Stromal cell of bone marrow (primary cell): ENCODE data around the gene IL4I1.
A peak's percentile ranks its signal among the peaks of the same experiment; 100 is the strongest.

ENCODE experiments used
- DNase-seq: peaks from one replicate; pipeline ENCODE4 v3.0.0-alpha.2; 2012; ENCODE audit warnings: low read depth

Gene IL4I1

GRCh38 chr19:49877879-49878743 is 18.6 kb downstream of the IL4I1 start:
- DNase-seq, result peak; percentile 97

DNA sequence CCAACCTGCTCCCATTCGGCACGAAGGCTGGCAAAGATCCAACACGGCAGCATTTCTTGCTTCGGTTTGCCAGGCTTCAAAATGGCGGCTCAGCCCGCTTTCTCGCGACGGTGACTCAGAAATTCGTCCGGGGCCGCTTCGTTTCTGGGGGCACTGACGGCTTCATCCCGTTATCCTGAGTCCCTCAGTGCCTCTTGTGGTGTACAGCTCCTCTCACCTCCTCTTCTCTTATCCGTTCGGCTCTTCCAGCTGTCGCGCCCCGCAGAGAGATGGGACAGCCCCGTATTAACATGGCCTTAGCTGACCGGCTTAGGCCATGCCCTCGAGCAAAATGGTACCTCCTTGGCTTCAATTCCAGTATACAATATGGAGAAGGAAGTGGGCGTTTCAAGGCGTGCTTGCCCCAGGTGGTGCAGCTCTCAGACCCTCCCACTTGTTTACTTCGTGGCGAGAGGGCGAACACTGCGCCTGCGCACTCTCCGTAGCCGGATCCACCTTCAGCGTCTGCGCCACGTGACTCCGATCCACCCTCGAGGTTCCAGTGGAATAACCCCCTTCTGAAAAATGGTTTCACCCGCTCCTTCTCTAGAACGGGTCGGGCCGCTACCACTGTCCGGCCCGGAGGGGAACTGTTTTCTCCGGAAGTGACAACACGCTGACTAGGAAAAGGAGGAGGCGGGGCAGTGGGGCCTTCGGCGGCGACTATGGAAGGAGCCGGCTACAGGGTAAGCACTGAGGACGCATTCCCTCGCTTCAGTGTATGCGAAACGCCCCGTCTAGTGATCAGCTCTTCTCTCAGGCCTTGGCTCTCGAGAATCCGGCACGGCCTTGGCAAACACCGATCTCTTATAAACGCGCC is 19.4 kb downstream of the IL4I1 start, which contains the start of the genes AKT1S1 and TBC1D17:
AKT1S1 (minus strand) TSS at position 336 of the 859 bp plus-strand sequence. CDS start 4,060 bp downstream, outside the sequence.
TBC1D17 (plus strand) TSS at position 683 of the 859 bp plus-strand sequence; CDS start at position 705, 22 bp downstream.
- DNase-seq, result peak; percentile 99

- DNase-seq, result peak; percentile 97
Observed at GRCh38 chr19:49876422-49877019, 20.2 kb downstream of the IL4I1 start.

GRCh38 chr19:49875857-49876421 is 20.7 kb downstream of the IL4I1 start:
- DNase-seq, result no peak

- DNase-seq, result no peak
Observed at GRCh38 chr19:49875177-49875576, 21.5 kb downstream of the IL4I1 start.

- no peak for DNase-seq
Observed at GRCh38 chr19:49874503-49875157, 22.1 kb downstream of the IL4I1 start.

GRCh38 chr19:49873834-49874233 is 22.9 kb downstream of the IL4I1 start:
- DNase-seq, result no peak

DNA sequence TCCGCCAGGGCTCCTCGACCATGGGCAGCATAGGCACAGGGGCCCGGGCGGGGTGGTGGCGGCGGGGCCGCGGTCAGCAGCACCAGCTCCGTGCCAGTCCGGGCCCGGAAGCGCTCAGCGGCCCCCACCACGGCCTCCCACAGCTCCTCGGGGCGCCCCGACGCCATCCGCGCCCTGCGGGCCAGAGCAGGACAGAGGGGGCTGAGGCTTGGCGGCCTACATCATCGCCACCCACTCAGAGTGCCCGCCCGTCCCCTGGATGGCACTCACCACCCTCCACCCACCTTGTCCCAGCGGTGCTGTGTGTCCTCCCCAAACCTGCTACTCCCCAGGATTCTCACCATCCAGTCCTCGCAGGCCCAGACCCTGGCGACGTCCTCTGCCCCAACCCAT is 23.6 kb downstream of the IL4I1 start:
- DNase-seq, result no peak

DNA sequence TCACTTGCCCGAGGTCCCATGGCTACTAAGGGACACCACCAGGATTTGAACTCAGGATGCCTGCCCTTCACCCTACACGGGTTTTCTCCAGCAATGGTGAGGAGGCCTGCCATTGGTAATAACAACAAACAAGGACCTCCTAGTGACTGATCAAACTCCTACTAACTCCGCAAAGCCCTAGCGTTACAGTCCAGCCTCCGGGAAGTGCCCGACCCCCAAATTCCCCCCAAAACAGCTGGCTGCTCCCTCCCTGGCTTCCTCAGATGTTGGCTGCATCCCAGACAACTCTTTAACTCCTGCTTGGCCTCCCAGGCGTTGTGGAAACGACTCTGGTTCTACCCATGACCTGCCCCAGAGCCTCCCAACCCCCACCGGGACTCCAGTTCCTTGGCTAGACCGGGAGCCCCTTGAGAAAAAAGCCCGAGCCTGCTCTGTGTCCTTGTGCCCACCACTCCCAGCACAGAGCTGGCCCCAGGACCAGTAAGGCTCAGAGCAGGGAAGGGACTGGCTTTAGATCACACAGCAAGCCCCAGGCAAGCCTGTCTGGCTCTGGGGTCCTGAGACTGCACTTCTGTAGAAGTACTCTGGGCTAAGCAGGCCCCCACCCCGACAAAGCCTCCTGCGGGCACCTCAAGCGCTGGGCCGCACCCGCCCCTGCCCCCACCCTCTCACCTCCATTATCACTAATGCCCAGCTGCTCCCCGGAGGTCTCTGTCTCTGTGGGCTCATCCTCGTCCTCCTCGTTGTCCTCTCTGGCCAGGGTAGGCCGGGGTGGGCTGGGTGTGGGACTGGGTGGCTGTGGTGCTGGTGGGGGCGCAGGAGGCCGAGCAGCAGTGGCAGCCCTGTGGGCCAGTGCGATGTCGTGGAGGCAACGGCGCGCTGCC is 24.2 kb downstream of the IL4I1 start:
- no peak for DNase-seq

GRCh38 chr19:49871349-49871985 is 25.2 kb downstream of the IL4I1 start:
- DNase-seq, result no peak

DNA sequence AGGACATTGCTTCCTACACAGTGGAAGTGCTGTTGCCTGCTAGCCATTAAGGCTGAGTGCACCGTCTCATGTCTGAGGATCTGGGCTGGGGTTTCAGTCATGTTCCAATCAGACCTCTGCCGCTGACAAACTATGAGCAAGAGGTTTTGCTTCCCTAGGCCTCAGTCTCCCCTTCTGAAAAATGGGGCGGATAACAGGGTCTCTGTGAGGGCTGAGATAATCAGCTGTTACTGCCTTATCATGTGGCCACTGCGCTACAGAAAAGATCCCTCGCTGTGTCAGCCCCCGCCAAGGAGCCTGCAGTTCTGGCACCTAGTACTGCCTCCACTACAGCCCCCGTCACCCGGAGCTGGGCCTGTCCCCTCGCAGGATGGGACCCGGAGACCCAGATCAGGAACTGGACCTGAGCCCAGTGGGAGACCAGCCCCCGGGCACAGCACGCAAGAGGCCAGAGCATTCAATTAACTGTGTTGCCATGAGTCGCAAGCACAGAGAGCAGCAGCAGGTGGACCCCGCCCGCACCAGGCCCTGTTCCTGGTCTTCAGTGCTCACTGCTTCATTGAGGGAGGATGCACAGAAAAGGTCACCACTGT is 26.3 kb downstream of the IL4I1 start:
- DNase-seq, result no peak

DNA sequence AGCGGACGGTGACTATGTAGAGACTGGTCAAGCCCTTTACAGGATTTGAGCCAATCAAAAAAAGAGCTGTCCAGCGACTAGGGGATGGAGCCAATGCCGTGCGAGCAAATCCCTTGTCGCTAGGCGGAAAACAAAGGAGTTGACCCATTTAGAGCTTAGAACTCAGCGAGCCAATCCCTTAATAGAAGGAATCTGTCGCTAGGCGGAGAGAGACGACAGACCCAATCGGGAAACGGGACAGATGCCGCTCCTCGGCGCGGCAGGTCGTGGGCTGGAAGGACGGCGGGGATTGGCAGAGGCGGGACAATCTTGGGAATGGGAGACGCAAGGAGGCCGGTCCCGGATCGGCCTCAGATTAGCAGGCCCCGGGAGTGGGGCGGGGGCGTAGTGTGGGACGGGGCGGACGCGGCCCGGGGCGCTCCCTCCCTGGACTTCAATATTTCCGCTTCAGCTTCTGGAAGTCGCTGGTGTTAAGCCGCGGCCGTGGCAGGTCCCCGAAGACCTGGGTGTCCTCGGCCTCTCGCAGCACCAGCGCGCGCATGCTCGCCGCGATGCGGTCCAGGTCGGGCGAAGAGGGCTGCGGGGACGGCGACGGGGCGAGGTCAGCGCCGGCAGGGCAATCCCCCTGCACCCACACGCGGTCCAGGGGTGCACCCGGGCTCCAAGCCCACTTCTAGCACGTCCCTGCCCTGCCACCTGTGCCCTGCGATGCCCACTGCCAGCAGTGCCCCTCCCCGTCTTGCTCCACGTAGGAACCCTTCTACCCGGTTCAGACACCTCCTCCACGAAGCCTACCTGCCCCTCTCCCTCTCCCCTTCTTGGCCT is 27.0 kb downstream of the IL4I1 start:
- DNase-seq, result peak; percentile 100

GRCh38 chr19:49869009-49869483 is 27.6 kb downstream of the IL4I1 start:
- DNase-seq, result no peak

DNA sequence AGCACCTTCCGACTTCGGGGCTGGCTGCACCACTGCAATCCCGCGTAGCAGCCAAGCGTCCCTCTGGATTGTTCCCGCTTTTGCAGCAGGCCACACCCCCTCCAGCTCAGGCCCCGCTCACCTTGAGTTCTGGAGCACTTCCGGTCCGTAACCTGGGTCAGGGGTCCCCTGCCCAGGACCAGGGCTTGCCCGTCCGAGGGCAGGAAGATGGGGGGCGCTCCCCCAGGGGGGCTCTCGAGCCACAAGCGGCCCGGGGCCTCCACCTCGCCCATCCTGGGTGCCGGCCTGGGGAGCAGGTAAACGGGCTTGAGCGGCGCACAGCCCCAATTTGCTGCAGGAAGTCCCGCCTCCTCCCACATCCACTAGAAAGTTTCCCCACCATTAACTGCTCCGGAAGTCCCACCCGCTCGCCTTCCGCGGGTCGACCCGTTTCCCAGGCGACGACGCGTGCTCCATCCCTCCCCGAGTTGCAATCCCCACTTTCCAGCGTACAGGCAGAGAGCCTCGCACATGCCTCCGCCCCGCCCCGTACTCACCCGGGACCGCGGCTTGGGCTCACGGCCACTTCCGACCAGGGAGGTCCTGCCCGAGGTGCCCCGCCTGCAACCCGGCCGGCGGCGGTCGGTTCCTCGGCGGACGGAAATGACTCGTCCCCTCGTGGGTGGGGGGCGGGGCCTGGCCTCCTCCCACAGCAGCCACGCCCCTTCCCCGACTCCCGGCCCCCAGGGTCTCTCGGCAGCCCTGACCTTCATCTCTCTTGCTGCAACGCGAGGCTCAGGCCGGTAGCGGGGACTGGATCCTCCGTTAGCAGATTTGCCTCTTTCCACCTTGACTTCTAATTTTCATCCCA is 29.5 kb downstream of the IL4I1 start, which contains the start of gene PNKP:
PNKP (minus strand) TSS at position 644 of the 850 bp plus-strand sequence; CDS start at position 272, 372 bp downstream.
- DNase-seq, result peak; percentile 86

GRCh38 chr19:49864890-49865289 is 31.8 kb downstream of the IL4I1 start:
- no peak for DNase-seq

DNA sequence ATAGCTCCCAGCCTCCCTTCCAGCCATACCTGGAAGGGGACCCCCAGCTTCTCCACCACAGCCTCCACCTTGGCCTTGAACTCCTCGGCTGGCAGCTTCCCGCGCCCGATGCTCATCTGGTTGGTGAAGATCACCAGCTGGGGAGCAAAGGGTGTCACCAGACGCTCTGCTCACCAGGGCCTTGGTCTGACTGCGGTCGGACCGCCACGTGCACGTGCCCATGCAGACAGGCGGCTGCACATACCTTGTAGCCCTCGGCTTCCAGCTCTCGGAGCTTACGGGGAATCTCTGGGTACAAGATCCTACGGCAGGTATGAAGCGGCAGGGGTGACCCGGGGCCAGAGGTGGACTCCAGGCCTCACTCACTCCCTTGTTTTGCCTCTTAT is 32.8 kb downstream of the IL4I1 start:
- no peak for DNase-seq

- DNase-seq, result no peak
Observed at GRCh38 chr19:49863254-49863934, 33.3 kb downstream of the IL4I1 start.
